NCI-H460 (cell line): Measurements from ENCODE around the gene LPCAT1. TPM values are rescaled to one million over a fixed set of nuclear protein-coding genes. Genes with fewer than 3 reads are reported as not detected.
A peak's percentile ranks its signal among the peaks of the same experiment; 100 is the strongest.

Source experiments
- DNase-seq: peaks from one replicate; pipeline ENCODE4 v3.0.0-alpha.2; 2016; ENCODE audit warnings: low read depth; ENCODE audit errors: extremely low read depth
- total RNA-seq: library from RNA; depleted of rRNA; stranded (reverse); fragments of >200 nt; shearing (Covaris generic); gene quantifications from 2 replicates; pipeline ENCODE4 v1.2.3, GENCODE V29; 2014

The LPCAT1 gene
- total RNA-seq, 1 experiment from 2014 or later: 30.6 TPM

GRCh38 chr5:1555011-1555807 is 31.4 kb upstream of the LPCAT1 start:
- no peak for DNase-seq

DNA sequence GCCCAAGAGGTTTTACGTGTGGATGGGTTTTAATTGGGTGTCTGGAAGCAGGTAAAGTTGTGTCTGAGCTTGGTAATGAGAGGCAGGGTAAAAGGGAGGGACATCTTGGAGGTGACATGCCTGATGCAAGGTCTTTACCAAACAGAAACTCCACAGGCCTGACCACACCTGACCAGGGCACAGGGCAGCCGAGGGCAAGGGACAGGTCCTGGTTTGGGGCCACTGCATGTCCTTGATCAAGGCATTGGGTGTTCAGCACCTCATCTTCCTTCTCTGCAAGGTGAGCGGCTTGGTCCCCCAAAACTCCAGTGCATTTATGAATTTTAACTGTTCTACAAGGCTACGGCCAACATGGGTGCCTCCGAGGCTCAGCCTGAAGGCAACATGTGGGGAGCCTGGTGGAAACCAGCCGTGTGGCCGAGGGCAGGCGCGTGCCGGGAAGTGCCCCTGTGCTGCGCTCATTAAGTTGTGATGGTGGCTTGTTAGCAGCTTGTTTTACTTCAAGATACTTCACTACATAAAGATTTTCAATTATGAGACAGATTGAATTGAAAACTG is 30.7 kb upstream of the LPCAT1 start:
- DNase-seq: no peak

- no peak for DNase-seq
Observed at GRCh38 chr5:1553539-1554409, 30.0 kb upstream of the LPCAT1 start.

- DNase-seq: no peak
Observed at GRCh38 chr5:1552521-1553255, 28.9 kb upstream of the LPCAT1 start.

DNA sequence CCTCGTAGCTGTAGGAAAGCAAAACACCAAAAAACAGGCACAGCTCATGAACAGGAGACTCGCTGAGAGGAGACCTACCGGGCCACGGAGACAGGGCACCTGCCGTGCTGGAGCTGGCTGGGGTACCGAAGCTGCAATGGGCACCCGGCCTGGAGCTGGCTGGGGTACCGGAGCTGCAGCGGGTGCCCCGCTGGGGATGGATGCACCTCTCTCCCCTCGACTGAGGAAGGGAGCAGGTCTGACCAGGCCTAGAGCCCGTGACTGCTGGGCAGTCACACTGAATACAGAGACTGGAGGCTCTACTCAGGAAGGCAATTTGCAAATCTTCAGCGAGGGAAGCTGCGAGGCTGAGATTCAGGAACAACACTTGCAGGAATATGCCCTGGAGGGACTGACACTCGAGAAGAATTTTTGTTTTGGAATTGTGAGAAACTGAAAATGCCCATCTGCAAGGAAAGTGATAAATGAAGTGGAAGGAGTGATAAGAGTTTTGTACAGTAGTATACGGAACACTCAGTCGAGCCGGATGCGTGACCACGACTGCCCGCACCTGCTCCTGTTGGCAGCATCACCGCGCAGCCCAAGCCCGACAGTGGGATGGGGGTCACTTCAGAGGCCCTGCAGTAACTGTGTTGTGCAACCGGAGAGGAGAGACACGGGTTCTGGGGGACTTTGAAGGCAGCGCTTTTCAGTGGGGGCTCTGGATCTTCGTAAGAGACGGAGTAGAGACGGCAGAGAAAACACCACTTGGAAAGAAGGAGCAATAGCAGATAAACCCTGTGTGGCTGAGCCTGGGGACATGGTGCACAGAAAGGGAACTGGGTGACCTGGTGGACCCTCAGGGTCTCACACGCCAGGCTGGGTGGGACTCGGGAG is 27.9 kb upstream of the LPCAT1 start:
- DNase-seq: no peak

DNA sequence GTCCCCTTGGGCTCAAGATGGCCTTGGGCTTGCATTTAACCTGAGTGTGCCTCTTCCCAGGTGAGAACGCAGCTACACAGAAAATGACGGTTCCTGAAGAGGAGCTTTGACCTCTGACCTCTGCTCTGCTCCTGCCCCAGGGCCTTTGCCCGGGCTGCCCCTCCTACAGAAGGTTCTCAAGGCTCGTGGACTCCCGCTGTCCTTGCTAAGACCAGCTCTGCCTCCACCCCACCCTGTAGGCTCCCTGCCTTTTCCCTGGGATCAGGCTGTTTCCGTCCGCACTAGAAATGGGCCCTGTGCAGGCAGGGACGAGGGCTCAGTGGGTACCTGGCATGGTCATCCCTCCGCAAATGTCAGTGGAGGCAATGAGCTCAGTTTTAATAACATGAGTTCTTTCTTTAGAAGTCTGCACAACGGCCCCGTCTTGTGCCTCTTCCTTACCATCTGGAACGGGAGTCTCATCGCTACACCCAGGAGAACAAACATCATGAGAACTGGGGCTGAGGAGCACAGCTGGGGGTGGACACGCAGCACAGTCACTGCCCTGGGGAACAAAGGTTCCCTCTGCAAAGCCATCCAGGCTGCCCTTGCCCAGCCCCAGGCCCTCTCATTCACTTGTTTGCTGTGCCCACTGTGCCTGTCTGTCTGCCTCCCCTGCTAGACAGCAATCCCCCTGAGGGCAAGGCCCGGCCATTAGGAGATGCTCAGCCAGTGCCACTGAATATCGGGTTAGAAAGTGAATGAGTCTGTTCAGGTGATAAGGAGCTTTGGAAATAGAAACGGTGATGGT is 26.7 kb upstream of the LPCAT1 start:
- DNase-seq: no peak

DNA sequence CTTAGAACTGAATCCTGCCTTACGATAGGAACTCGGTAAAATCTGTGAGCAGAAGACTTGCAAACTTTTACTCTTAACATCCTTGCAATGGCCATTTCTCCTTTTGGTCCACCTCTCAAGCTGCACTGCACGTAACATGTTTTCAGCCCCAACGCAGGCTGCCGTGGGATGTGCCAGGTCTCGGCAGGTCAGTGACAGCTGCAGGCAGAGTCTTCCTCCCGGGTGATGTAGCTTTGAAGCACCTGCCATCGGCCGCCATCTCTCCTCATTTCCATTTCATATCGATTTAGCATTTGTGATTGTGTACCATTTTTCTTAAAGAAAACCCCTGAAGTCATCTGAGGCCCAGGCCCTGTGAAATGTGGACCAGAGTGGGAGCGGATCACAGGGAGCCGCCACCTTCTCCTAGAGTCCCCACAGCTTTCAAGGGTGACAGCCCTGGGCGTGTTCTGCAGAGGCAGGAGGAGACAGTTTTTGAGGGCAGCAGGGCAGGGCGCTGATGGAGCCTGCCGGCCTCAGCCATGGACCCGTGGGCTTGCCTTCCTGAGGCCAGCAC is 25.8 kb upstream of the LPCAT1 start:
- no peak for DNase-seq

DNA sequence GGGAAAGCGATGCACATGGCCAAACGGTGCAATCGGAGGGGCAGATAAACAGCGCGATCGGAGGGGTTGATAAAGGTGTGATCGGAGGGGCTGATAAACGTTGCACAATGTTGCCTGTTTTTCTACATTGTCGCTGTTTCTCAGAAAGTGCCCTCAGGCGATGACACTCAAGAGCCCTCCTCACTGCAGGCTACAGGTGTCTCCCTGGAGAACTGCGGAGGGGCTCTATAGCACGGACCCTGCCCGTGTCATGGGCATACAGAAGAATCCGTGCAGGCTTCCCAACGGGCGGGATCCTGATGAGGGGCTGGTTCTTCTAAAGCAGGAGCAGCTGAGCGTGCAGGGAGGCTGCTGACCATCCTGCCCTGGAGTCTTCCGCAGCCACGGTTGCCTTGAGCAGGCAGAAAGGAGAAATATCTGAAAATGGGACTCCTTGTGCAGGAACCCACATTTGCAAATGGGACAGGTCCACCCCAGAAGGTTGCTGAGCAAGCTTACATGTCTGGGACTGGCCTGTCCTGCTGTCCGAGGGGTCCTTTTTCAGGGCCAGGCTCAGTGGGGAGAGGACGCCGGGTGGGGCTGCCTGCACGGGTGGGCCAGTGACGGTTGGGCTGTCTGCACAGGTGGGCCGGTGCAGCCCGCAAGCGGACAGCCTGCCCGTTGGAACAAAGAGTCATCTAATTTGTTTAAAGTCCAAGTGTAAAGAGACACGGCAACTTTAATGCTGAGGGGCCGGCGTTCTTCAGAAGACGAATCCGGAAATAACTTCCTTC is 25.1 kb upstream of the LPCAT1 start:
- DNase-seq: no peak

GRCh38 chr5:1547655-1548054 is 23.9 kb upstream of the LPCAT1 start:
- DNase-seq: no peak

DNA sequence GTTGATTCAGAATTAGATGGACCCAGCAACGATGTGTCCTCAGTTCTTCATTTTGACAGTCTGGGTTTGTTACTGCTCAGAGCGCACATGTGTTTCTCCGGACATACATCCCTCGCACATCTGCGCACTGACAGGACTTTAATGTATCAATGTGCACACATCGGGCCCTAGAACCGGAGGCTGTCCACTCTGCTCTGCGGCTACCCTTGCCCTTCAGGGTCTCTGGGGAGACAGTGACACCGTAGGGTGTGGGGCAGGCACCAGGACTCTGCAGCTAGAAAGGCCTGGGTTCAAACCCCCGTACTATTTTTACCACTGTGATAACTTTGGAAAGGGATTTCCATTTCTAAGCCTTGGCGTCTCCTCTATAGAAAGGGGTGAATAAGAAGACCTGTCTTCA is 23.5 kb upstream of the LPCAT1 start:
- DNase-seq: no peak

GRCh38 chr5:1546556-1546955 is 22.8 kb upstream of the LPCAT1 start:
- DNase-seq: no peak

DNA sequence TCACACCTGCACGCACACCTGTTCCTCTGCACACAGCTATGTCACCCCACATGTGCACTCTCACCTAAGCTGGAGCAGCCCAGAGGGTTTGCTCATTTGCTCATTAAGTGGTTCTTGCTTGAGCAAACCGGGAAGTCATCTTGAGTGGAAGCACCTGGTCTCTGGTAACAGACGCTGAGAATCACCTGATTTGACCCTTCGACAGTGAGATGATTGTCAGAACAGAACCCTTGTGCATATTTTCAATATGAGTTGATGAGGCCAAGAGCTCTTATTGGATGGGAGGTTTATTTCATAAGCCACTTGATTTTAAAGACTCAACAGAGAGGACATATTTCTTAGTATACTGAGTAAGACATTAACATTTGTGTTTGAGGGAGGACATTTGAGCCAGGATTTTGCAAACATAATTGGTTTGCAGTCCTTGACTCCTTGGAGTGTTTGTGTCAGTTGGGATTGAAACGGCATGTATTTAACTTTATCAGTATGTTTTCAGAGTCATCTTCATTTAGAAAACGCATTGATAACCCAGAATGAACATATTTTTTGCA is 22.1 kb upstream of the LPCAT1 start:
- no peak for DNase-seq

DNA sequence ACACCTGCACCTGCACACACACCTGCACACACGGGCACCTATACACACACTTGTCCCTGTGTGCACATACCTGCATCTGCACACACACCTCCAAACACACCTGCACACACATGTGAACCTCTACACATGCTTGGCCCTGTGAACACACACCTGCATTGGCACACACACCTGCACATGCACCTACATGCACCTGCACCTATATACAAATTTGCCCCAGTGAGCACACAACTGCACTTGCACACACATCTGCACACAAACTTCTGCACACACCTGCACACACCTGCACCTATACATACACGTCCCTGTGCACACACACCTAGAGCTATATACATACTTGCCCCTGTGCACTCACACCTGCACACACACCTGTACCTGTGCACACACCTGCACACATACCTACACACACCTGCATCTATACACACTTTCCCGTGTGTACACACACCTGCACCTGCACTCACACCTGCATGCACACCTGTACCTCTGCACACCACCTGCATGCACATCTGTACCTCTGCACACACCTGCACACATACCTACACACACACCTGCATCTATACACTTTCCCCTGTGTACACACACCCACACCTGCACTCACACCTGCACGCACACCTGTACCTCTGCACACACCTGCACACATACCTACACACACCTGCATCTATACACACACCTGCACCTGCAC is 21.5 kb upstream of the LPCAT1 start:
- no peak for DNase-seq

DNA sequence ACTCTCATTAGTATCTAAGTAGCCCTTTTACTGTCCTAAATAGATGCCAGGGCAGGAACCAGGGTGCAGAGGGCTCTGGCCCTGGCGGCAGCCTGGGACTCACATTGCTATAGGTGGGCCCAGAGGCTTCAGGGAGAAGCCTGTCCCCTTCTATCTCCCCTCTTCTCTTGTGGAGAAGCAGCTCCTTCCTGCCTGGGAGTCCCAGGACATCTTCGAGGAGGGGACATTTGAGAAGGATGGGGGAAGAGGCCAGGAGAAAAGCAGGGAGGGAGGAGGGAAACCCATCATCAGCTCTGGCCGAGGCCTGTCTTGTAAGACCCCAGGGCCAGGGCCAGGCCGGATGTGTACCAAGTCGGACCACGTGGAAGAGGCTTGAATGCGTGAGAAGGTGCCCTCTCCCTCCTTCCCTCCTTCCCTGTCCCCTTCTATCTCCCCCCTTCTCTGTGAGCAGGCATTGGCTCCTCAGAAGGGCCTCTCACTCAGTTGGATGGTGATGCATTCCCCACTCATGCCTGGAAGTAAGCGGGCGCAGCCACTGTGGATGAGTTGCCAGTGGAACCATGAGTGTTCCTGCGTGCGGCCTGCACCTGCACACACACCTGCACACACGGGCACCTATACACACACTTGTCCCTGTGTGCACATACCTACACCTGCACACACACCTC is 20.7 kb upstream of the LPCAT1 start:
- DNase-seq: no peak

DNA sequence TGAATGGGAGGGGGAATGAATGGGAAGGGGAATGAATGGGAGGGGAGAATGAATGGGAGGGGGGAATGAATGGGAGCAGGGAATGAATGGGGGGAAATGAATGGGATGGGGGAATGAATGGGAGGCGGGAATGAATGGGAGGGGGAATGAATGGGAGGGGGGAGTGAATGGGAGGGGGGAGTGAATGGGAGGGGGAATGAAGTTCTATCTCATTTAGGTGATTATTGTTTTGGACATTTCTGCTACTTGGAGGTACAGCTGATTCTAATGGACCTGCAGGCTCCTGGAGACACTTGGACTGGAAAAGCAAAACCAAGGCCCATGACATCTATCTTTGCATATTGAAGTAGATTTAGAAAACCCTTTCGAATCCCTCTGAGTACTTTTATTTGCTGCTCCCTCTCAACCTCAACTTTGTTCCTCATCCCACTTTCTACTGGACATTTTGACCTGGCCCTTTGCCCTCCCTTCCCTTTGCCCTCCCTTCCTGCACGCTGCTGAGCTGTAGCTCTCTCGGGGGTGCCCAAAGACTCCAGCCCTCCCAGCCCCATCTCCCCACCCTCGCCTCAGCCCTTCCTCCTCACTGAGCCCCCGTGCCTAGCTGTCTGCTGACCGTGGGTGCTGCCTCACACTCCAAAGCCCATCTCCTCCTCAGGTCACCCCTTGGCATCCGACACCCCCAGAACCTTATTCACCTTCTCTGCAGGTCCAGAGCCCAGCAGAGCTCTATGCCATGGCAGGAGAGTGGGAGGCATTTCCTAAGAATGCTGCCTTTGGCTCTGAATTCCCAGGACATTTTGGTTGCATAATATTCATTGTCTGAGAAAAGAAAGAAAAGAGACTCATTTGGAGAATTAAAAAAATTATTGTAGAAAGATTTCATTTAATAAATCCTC is 19.9 kb upstream of the LPCAT1 start:
- no peak for DNase-seq

- DNase-seq: peak; percentile 26
Observed at GRCh38 chr5:1542781-1543180, 19.0 kb upstream of the LPCAT1 start.
